Retina (tissue), 1 donor: ENCODE measurements around the gene ABCD1.
"Not testable (repeated sequence)": the region's sequence is repeated elsewhere in the genome, so short reads cannot be mapped to it uniquely, and the experiment has no call there.

Experiments
- DNase-seq: peaks from one replicate; pipeline ENCODE4 v3.0.0-alpha.2; 2016

ABCD1 gene

GRCh38 chrX:153724252-153725038, at the start of gene ABCD1, which contains the start of gene BCAP31:
TSS of gene ABCD1 (plus strand) at chrX:153724856. CDS start at chrX:153725267, 411 bp downstream.
TSS of gene BCAP31 (minus strand) at chrX:153724387. CDS start at chrX:153723244, 1,143 bp downstream.
- DNase-seq, result peak; percentile 88

- DNase-seq, result no peak
Observed at GRCh38 chrX:153681175-153681574, 43.5 kb upstream of the ABCD1 start.

DNA sequence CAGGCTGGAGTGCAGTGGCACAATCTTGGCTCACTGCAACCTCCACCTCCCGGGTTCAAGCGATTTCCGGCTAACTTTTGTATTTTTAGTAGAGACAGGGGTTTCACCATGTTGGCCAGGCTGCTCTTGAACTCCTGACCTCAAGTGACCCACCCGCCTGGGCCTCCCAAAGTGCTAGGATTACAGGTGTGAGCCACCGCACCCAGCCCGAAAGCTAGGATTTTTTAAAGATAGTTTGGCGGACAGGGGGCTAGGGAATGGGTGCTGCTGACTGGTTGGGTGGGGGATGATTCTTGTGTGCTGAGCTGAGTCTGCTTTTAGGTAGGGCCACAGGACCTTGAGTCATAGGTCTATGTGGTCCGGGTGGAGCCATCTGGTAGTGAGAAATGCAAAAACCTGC, 41.2 kb upstream of the ABCD1 start:
- not testable (repeated sequence) for DNase-seq

DNA sequence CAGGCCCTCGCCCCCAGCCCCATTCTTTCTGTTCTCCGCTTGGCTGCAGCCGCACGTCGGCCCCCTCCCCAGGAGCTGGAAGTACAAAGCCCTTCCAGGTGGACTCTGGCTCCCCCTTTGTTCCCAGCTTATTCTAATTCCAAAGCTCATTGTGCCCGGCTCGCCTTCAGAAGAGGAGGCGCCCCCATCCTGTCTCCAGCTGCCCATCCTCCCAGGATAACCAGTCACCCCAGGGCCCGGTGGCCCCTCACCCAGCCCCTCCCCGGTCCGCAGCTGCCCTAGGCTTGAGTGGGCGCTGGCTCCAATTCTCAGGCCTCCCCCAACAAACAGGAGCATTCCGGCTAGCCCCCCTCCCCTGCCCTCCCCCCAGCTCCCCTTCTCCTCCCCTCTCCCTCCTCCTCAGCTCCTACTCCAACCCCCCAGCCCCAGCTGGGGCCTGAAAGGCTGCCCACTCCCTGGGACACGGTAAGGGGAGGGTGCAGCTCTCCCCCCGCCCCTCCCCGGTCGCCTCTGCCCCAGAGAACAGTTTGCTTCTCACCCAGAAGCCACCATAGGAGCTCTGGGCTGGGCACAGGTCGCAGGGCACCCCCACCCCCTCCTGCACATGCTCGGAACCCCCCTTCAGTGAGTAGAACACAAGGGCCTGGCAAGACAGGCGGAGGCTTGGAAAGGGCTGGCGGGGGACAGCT, 40.0 kb upstream of the ABCD1 start:
- peak; percentile 42 for DNase-seq

DNA sequence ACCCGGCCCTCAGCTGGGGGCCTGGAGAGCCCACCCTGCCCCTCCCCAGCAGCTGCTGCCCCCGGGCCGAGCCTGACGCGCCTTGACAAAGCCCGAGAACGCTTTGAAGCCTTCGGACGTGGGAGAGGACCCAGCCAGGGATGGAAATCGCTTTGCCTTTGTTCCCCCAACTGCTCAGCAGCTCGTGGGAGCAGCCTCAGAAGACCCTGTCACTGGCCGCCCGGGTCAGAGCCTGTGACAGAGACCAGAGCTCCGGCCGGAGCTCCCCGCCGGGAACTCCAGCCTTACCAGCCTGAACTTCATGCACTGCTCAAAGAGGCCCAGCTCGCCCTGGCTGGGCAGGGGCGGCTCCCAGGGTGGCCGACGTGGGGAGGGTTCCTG, 39.5 kb upstream of the ABCD1 start:
- DNase-seq, result peak; percentile 68

DNA sequence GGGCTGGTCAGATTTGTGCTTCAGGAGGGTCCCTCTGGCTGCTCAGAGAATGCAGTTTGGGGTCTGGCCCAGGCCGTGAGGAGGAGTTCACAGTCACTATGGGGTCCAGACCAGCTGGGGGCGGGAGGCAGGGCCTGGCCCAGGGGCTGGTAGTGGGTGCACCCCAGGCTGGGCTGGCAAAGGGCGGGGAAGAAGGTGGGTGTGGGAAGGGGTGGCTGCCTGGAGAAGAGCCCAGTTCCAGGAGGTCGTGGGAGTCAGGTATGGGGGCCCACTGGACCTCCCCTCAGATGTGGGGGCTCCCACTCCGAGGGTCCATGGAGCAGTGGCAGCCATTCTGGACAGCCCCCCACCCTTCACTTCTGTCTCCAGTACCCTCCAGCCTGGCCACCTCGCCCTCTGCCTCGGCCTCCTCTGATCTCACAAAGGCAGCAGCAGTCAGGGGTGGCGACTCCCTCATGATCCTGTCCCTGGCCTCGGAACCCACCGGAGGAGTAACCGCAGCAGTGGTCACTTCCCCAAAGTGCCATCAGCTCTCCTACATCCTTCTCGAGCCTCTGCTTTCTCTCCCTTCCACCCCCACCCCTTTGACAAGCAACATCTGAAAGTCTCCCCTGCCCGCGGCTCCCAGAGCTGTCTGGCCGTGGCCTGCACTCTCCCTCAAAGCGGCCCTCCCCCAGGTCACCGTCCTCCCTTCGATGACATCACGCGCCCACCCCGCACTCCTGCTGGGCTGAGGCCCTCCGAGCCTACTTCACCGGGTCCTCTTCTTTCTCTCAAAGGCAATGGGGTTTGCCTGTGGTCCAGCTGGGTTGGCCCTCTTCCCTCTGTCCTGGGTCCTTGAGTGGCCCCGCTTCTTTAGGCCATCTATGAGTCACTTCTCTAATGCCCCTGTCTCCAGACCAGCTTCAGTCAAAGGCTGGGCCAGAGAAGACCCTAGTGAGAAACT, 38.6 kb upstream of the ABCD1 start:
- DNase-seq, result peak; percentile 50

DNA sequence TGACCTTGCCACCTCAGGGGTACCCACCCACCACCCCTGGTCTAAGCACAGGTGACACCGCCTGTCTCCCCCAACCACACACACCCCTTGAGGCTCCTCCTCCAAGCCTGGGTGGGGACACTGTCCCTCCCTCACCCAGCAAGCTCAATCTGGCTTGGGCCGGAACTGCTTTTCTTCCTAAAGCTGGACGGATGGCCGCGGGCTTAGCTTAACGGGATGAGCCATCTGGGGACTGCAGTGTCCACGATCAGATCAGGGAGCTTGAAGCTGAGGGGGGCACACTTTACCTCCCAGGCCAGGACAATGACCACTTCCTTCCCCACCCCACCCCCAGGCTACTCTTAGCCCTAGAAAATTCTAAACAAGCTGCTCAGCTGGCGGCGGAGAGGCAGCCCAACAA, 37.9 kb upstream of the ABCD1 start:
- DNase-seq, result peak; percentile 46

DNA sequence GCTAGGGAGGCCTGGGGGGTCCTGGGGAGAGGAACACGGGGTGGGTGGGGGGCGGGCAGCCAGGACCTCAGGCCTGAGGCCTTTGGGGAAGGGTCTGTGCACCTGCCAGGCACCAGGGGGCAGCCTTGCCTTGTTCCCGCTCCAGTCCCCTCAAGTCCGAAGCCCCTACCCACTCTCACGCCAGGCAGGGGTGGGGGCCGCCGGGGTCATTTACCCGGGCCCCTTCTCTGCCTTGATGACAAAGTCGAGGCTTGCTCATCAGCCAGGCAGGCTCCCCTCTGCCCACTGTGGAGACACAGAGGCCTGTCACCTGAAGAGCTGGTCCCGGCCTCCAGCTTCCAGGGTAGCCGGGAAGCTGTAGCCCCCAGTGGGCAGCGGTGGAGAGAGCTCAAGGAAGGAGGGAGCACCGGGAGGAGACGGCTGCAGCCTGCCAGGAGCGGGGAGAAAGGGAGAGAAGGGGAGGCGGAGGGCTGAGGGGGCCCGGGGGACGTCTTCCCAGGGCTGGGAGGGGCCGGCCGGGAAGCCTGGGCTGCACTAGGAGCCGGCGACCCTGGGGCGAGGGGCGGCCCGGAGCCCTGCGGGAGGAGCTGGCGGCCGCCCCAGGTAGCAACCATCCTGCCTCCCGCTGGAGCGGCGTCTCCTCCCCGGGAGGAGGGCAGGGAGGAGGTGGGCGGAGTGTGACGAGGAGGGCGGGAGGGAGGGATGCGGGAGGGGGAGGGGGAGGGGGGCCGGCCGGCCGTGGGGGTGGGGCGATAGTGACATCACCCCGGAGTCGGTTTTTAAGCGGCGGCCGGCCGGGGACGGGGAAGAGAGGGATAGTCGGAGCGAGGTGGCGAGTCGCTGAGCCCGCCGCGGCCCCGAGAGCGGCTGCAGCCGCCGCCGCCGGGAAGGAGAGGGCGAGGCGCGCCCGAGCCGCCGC, 37.3 kb upstream of the ABCD1 start, which contains the start of gene SLC6A8:
SLC6A8 (plus strand) TSS at position 806 of the 919 bp plus-strand sequence. CDS start 649 bp downstream, outside the sequence.
- DNase-seq, result peak; percentile 83

DNA sequence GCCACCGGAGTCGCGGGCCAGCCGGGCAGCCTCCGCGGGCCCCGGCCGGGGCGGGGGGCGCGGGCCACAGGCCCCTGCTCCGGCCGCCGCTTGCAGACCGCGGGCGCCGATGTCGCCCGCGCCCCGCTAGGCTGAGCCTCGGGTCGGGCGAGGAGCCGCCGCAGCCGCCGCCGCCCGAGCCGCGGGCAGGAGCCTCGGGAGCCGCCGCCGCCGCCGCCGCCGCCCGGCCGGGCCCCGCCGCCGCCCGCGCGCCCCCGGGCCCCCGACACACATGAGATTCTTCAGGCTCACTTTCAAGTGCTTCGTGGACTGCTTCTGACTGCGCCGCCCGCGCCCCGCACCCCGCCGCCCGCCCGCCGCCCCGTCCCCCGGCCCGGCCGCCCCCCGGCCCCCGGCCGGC, 36.6 kb upstream of the ABCD1 start:
- DNase-seq, result no peak

DNA sequence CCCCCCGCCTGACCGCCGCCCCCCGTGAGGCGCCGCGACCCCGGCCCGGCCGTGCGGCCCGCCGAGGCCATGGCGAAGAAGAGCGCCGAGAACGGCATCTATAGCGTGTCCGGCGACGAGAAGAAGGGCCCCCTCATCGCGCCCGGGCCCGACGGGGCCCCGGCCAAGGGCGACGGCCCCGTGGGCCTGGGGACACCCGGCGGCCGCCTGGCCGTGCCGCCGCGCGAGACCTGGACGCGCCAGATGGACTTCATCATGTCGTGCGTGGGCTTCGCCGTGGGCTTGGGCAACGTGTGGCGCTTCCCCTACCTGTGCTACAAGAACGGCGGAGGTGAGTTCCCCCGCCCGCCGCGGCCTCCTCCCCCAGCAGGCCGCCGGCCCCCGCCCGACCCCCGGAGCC, 36.1 kb upstream of the ABCD1 start:
- DNase-seq, result no peak

DNA sequence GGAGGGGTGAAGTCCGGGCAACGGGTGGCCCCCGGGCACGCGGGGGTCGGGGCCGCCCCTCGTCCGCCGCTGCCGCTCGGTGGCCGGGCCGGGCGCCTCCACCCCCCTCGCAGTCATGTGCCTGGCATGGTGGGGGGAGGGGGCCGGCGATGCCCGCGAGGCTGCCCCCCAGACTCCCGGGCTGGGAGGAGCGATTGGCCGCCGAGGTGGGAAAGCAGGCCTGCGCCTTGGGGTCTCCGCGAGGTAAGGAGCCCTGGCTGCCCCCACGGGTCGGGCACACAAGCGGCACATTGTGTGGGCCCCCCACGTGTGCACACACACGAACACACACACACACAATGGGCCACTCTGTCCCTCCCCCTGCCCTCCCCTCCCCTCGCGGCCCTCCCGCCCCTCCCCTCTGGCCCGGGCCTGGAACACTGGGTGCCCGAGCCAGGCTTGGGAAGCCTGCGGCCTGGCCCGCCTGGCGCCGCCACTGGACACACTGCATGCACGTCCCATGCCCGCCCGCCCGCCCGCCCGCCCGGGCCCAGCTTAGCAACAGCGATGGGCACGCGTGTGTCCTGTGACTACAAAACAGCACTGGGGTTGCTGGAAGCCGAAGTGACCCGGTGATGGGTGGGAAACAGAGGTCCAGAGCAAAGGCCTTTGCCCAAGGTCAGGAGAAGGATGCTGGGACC, 35.6 kb upstream of the ABCD1 start:
- DNase-seq, result no peak

GRCh38 chrX:153689654-153690465, 34.8 kb upstream of the ABCD1 start:
- DNase-seq, result no peak

DNA sequence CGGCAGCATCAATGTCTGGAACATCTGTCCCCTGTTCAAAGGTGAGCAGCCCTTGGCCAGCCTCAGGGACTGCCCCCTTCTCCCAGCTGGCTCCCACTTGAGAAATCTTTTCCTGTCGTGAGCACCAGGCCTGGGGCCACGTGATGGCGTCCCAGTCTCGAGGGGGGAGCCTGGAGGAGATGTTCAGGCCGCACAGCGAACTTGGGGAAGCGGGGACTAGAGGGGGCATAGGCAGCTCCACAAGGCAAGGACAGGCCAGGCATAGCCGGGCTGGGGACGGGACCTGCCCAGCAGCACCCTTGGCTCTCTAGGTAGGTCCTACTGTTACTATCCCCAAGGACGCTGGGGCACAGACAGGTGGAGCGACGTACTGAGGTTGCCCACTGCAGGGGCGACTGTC, 34.2 kb upstream of the ABCD1 start:
- DNase-seq, result no peak

GRCh38 chrX:153691032-153691827, 33.4 kb upstream of the ABCD1 start:
- not testable (repeated sequence) for DNase-seq

GRCh38 chrX:153692003-153692402, 32.7 kb upstream of the ABCD1 start:
- DNase-seq, result no peak

- DNase-seq, result no peak
Observed at GRCh38 chrX:153692611-153693156, 32.0 kb upstream of the ABCD1 start.

- no peak for DNase-seq
Observed at GRCh38 chrX:153693216-153694086, 31.2 kb upstream of the ABCD1 start.

- not testable (repeated sequence) for DNase-seq
Observed at GRCh38 chrX:153694256-153694655, 30.4 kb upstream of the ABCD1 start.
